ENCODE results near the gene PPFIBP2.

PPFIBP2 gene

GRCh38 chr11:7595951-7596350, 82.2 kb downstream of the PPFIBP2 start:
- H3K27ac ChIP-seq (ENCODE audit: low read length) = no peak overlapping the region

GRCh38 chr11:7596975-7597391, 83.2 kb downstream of the PPFIBP2 start:
- no peaks in the 10 kb centered on the region for H3K36me3 ChIP-seq (ENCODE audit: insufficient read depth, low read depth, low read length)
- no peak overlapping the region for H3K4me3 ChIP-seq (ENCODE audit: low read length)
- peaks cover 26% of the 10 kb centered on the region; the same call in 1 of the 2 replicates for H3K4me1 ChIP-seq (ENCODE audit: insufficient read depth, low read length)
- H3K27me3 ChIP-seq (ENCODE audit: insufficient read depth, low read length) = no peaks in the 10 kb centered on the region
- no peak overlapping the region for H3K9ac ChIP-seq (ENCODE audit: low read depth, low read length)
- H3K9me3 ChIP-seq (ENCODE audit: insufficient read depth, low read depth, low read length) = no peaks in the 10 kb centered on the region
- H3K27ac ChIP-seq (ENCODE audit: low read length) = no peak overlapping the region

More at GRCh38 chr11:7595951-7596350, 82.2 kb downstream of the PPFIBP2 start:
- H3K4me3 ChIP-seq (ENCODE audit: low read length) = no peak overlapping the region
- H3K36me3 ChIP-seq (ENCODE audit: insufficient read depth, low read depth, low read length) = no peaks in the 10 kb centered on the region
- no peaks in the 10 kb centered on the region for H3K27me3 ChIP-seq (ENCODE audit: insufficient read depth, low read length)
- no peak overlapping the region for H3K9ac ChIP-seq (ENCODE audit: low read depth, low read length)
- H3K9me3 ChIP-seq (ENCODE audit: insufficient read depth, low read depth, low read length) = no peaks in the 10 kb centered on the region
- H3K4me1 ChIP-seq (ENCODE audit: insufficient read depth, low read length) = peaks cover 26% of the 10 kb centered on the region; the same call in 1 of the 2 replicates

- H3K9me3 ChIP-seq (ENCODE audit: insufficient read depth, low read depth, low read length) = no peaks in the 10 kb centered on the region
- peaks cover 26% of the 10 kb centered on the region; the same call in 1 of the 2 replicates for H3K4me1 ChIP-seq (ENCODE audit: insufficient read depth, low read length)
- H3K27ac ChIP-seq (ENCODE audit: low read length) = no peak overlapping the region
- H3K27me3 ChIP-seq (ENCODE audit: insufficient read depth, low read length) = no peaks in the 10 kb centered on the region
- H3K4me3 ChIP-seq (ENCODE audit: low read length) = no peak overlapping the region
- no peaks in the 10 kb centered on the region for H3K36me3 ChIP-seq (ENCODE audit: insufficient read depth, low read depth, low read length)
- no peak overlapping the region for H3K9ac ChIP-seq (ENCODE audit: low read depth, low read length)
These were observed 83.8 kb downstream of the PPFIBP2 start for GRCh38 chr11:7597620-7598019.

- no peak overlapping the region for H3K4me3 ChIP-seq (ENCODE audit: low read length)
- no peaks in the 10 kb centered on the region for H3K27me3 ChIP-seq (ENCODE audit: insufficient read depth, low read length)
- peaks cover 26% of the 10 kb centered on the region; the same call in 1 of the 2 replicates for H3K4me1 ChIP-seq (ENCODE audit: insufficient read depth, low read length)
- H3K27ac ChIP-seq (ENCODE audit: low read length) = no peak overlapping the region
- H3K9ac ChIP-seq (ENCODE audit: low read depth, low read length) = no peak overlapping the region
- H3K36me3 ChIP-seq (ENCODE audit: insufficient read depth, low read depth, low read length) = no peaks in the 10 kb centered on the region
- H3K9me3 ChIP-seq (ENCODE audit: insufficient read depth, low read depth, low read length) = no peaks in the 10 kb centered on the region
These were observed 85.4 kb downstream of the PPFIBP2 start for GRCh38 chr11:7599209-7599608.

- Histone ChIP-seq H3K4me1 (ENCODE audit: insufficient read depth, low read length) (peaks cover 21% of the 10 kb centered on the region; the same call in 1 of the 2 replicates), H3K27ac (ENCODE audit: low read length) (no peak overlapping the region), H3K36me3 (ENCODE audit: insufficient read depth, low read depth, low read length) (no peaks in the 10 kb centered on the region)
These were observed 86.5 kb downstream of the PPFIBP2 start for GRCh38 chr11:7600205-7600775.

GRCh38 chr11:7603031-7603781, 89.4 kb downstream of the PPFIBP2 start:
- no peaks in the 10 kb centered on the region for H3K4me1 ChIP-seq (ENCODE audit: insufficient read depth, low read length)
- H3K27me3 ChIP-seq (ENCODE audit: insufficient read depth, low read length) = no peaks in the 10 kb centered on the region
- no peak overlapping the region for H3K27ac ChIP-seq (ENCODE audit: low read length)
- H3K4me3 ChIP-seq (ENCODE audit: low read length) = no peak overlapping the region
- no peaks in the 10 kb centered on the region for H3K36me3 ChIP-seq (ENCODE audit: insufficient read depth, low read depth, low read length)
- no peak overlapping the region for H3K9ac ChIP-seq (ENCODE audit: low read depth, low read length)
- H3K9me3 ChIP-seq (ENCODE audit: insufficient read depth, low read depth, low read length) = no peaks in the 10 kb centered on the region

More at GRCh38 chr11:7600205-7600775, 86.5 kb downstream of the PPFIBP2 start:
- Histone ChIP-seq H3K9ac (ENCODE audit: low read depth, low read length) (no peak overlapping the region), H3K4me3 (ENCODE audit: low read length) (no peak overlapping the region), H3K27me3 (ENCODE audit: insufficient read depth, low read length) (no peaks in the 10 kb centered on the region), H3K9me3 (ENCODE audit: insufficient read depth, low read depth, low read length) (no peaks in the 10 kb centered on the region)

GRCh38 chr11:7604331-7604955, 90.6 kb downstream of the PPFIBP2 start:
- H3K4me1 ChIP-seq (ENCODE audit: insufficient read depth, low read length) = no peaks in the 10 kb centered on the region
- no peaks in the 10 kb centered on the region for H3K27me3 ChIP-seq (ENCODE audit: insufficient read depth, low read length)
- no peak overlapping the region for H3K4me3 ChIP-seq (ENCODE audit: low read length)
- H3K9ac ChIP-seq (ENCODE audit: low read depth, low read length) = no peak overlapping the region
- no peak overlapping the region for H3K27ac ChIP-seq (ENCODE audit: low read length)
- H3K9me3 ChIP-seq (ENCODE audit: insufficient read depth, low read depth, low read length) = no peaks in the 10 kb centered on the region
- no peaks in the 10 kb centered on the region for H3K36me3 ChIP-seq (ENCODE audit: insufficient read depth, low read depth, low read length)

GRCh38 chr11:7605186-7605943, 91.6 kb downstream of the PPFIBP2 start:
- Histone ChIP-seq H3K4me1 (ENCODE audit: insufficient read depth, low read length) (no peaks in the 10 kb centered on the region), H3K4me3 (ENCODE audit: low read length) (no peak overlapping the region), H3K9ac (ENCODE audit: low read depth, low read length) (no peak overlapping the region), H3K9me3 (ENCODE audit: insufficient read depth, low read depth, low read length) (no peaks in the 10 kb centered on the region), H3K36me3 (ENCODE audit: insufficient read depth, low read depth, low read length) (no peaks in the 10 kb centered on the region), H3K27me3 (ENCODE audit: insufficient read depth, low read length) (no peaks in the 10 kb centered on the region), H3K27ac (ENCODE audit: low read length) (no peak overlapping the region)

- no peak overlapping the region for H3K27ac ChIP-seq (ENCODE audit: low read length)
- H3K36me3 ChIP-seq (ENCODE audit: insufficient read depth, low read depth, low read length) = no peaks in the 10 kb centered on the region
- H3K9me3 ChIP-seq (ENCODE audit: insufficient read depth, low read depth, low read length) = no peaks in the 10 kb centered on the region
- no peak overlapping the region for H3K4me3 ChIP-seq (ENCODE audit: low read length)
- H3K27me3 ChIP-seq (ENCODE audit: insufficient read depth, low read length) = no peaks in the 10 kb centered on the region
- no peaks in the 10 kb centered on the region for H3K4me1 ChIP-seq (ENCODE audit: insufficient read depth, low read length)
- no peak overlapping the region for H3K9ac ChIP-seq (ENCODE audit: low read depth, low read length)
These were observed 92.7 kb downstream of the PPFIBP2 start for GRCh38 chr11:7606496-7606895.

- Histone ChIP-seq H3K27ac (ENCODE audit: low read length) (no peak overlapping the region), H3K4me1 (ENCODE audit: insufficient read depth, low read length) (peaks cover 11% of the 10 kb centered on the region)
These were observed 95.2 kb downstream of the PPFIBP2 start for GRCh38 chr11:7609015-7609414.

GRCh38 chr11:7609521-7609920, 95.7 kb downstream of the PPFIBP2 start:
- Histone ChIP-seq H3K36me3 (ENCODE audit: insufficient read depth, low read depth, low read length) (no peaks in the 10 kb centered on the region), H3K9me3 (ENCODE audit: insufficient read depth, low read depth, low read length) (no peaks in the 10 kb centered on the region), H3K4me1 (ENCODE audit: insufficient read depth, low read length) (peaks cover 11% of the 10 kb centered on the region), H3K27me3 (ENCODE audit: insufficient read depth, low read length) (no peaks in the 10 kb centered on the region), H3K9ac (ENCODE audit: low read depth, low read length) (no peak overlapping the region), H3K27ac (ENCODE audit: low read length) (no peak overlapping the region), H3K4me3 (ENCODE audit: low read length) (no peak overlapping the region)

More at GRCh38 chr11:7609015-7609414, 95.2 kb downstream of the PPFIBP2 start:
- no peaks in the 10 kb centered on the region for H3K36me3 ChIP-seq (ENCODE audit: insufficient read depth, low read depth, low read length)
- H3K9me3 ChIP-seq (ENCODE audit: insufficient read depth, low read depth, low read length) = no peaks in the 10 kb centered on the region
- H3K9ac ChIP-seq (ENCODE audit: low read depth, low read length) = no peak overlapping the region
- H3K27me3 ChIP-seq (ENCODE audit: insufficient read depth, low read length) = no peaks in the 10 kb centered on the region
- H3K4me3 ChIP-seq (ENCODE audit: low read length) = no peak overlapping the region
